HCT116 (cell line): Measurements from ENCODE around the gene DNAJC5G. TPM values are rescaled to one million over a fixed set of nuclear protein-coding genes. Genes with fewer than 3 reads are reported as not detected.

Experiments used
- ATAC-seq: fragments of 200-7000 bp; cut with Tn5 transposase; 2 replicates; pipeline ENCODE4 v1.9.1; 2020; ENCODE audit warnings: mild to moderate bottlenecking, moderate library complexity
- BruUV-seq: library from RNA; stranded (reverse); fragments of 400-500 nt; replicated peaks from 2 replicates; lab custom pipeline; 2021; lab: Mats Ljungman, UMichigan
- CTCF ChIA-PET: fragments of 300-600 bp; sonication (Branson Sonifier 250); formaldehyde crosslinking; loops from one replicate; lab custom pipeline; 2021; ENCODE audit warnings: antibody characterized with exemption; lab: Charles Lee
- POLR2A ChIA-PET: fragments of 300-600, 350-600 bp; sonication (Branson Sonifier 250); formaldehyde crosslinking; loops from one replicate; lab custom pipeline; 2021; ENCODE audit warnings: antibody characterized with exemption; lab: Charles Lee
- RAD21 ChIA-PET, 2 experiments: fragments of 300-600 bp; sonication (Branson Sonifier 250); formaldehyde crosslinking; loops; one replicate each; lab custom pipeline; 2023; ENCODE audit warnings: low total read pairs in 2 of 2; ENCODE audit not compliant: uncharacterized antibody in 2 of 2, unreplicated experiment in 2 of 2, low non-redundant PET in 1 of 2; lab: Charles Lee
- DNase-seq: peaks from one replicate; pipeline ENCODE4 v3.0.0-alpha.2; 2010; ENCODE audit warnings: low read depth, low spot score
- H2AFZ ChIP-seq: fragments of 200-600 bp; shearing (Covaris generic), sonication (generic); 2 replicates; pipeline ENCODE4 v1.6.1; 2017; ENCODE audit warnings: low read depth, mixed run types, mixed read lengths, antibody characterized with exemption, low read length; ENCODE audit not compliant: poor library complexity, severe bottlenecking
- H3K27ac ChIP-seq: 2 replicates; pipeline ENCODE4 v1.5.1; 2012; ENCODE audit warnings: low read depth, low read length
- H3K27me3 ChIP-seq: fragments of 200-600 bp; sonication (generic); 2 replicates; pipeline ENCODE4 v1.6.1; 2016; ENCODE audit warnings: mixed run types, low read length, mixed read lengths; ENCODE audit not compliant: insufficient read depth
- H3K36me3 ChIP-seq, 2 experiments: fragments of 200-500 bp in 1 of 2; fragments of 200-600 bp in 1 of 2; sonication (Bioruptor generic) in 1 of 2; sonication (generic) in 1 of 2; 2 replicates each; pipeline versions ENCODE4 v1.5.1 to v1.6.1; 2014 to 2016; ENCODE audit warnings: low read length in 2 of 2, inconsistent platforms in 1 of 2, mixed read lengths in 1 of 2, mixed run types in 1 of 2; ENCODE audit not compliant: insufficient read depth in 2 of 2, control insufficient read depth in 1 of 2
- H3K4me1 ChIP-seq, 2 experiments: fragments of 200-600 bp in 1 of 2; sonication (generic) in 1 of 2; 2 replicates each; pipeline versions ENCODE4 v1.5.1 to v1.6.1; 2012 to 2017; ENCODE audit warnings: low read length in 2 of 2, inconsistent platforms in 1 of 2, mild to moderate bottlenecking in 1 of 2, mixed read lengths in 1 of 2, mixed run types in 1 of 2, moderate library complexity in 1 of 2; ENCODE audit not compliant: insufficient read depth in 2 of 2, control insufficient read depth in 1 of 2
- H3K4me2 ChIP-seq: fragments of 200-600 bp; sonication (generic); 2 replicates; pipeline ENCODE4 v1.6.1; 2017; ENCODE audit warnings: mixed run types, low read length, mixed read lengths
- H3K4me3 ChIP-seq, 2 experiments: fragments of 200-600 bp in 1 of 2; sonication (generic) in 1 of 2; replicated peaks in 1 of 2; 2 replicates each; pipeline ENCODE4 v1.5.1; 2011 to 2016; ENCODE audit warnings: low read length in 2 of 2, control low read depth in 1 of 2, low read depth in 1 of 2, mild to moderate bottlenecking in 1 of 2, mixed read lengths in 1 of 2, mixed run types in 1 of 2
- H3K79me2 ChIP-seq: fragments of 200-600 bp; sonication (generic); 2 replicates; pipeline ENCODE4 v1.6.1; 2017; ENCODE audit warnings: mild to moderate bottlenecking, mixed run types, low read length, moderate library complexity, mixed read lengths; ENCODE audit not compliant: insufficient read depth
- H3K9ac ChIP-seq: fragments of 200-600 bp; sonication (generic); 2 replicates; pipeline ENCODE4 v1.6.1; 2016; ENCODE audit warnings: low read length, mixed read lengths
- H3K9me2 ChIP-seq: fragments of 200-600 bp; sonication (generic), shearing (Covaris generic); 2 replicates; pipeline ENCODE4 v1.6.1; 2017; ENCODE audit warnings: mixed run types, mild to moderate bottlenecking, moderate library complexity; ENCODE audit not compliant: insufficient read depth
- H3K9me3 ChIP-seq, 2 experiments: fragments of 200-500 bp in 1 of 2; fragments of 200-600 bp in 1 of 2; sonication (Bioruptor generic) in 1 of 2; sonication (generic) in 1 of 2; 2 replicates each; pipeline ENCODE4 v1.6.1; 2014 to 2017; ENCODE audit warnings: low read length in 2 of 2, mixed read lengths in 2 of 2, inconsistent platforms in 1 of 2, low read depth in 1 of 2, mild to moderate bottlenecking in 1 of 2, mixed run types in 1 of 2, moderate library complexity in 1 of 2; ENCODE audit not compliant: control insufficient read depth in 1 of 2, insufficient read depth in 1 of 2
- H4K20me1 ChIP-seq: fragments of 200-600 bp; sonication (generic), shearing (Covaris generic); 2 replicates; pipeline ENCODE4 v1.6.1; 2017; ENCODE audit warnings: mixed run types, mild to moderate bottlenecking, moderate library complexity; ENCODE audit not compliant: insufficient read depth
- EZH2phosphoT487 ChIP-seq: fragments of 200-600 bp; IDR thresholded peaks from 2 replicates; pipeline ENCODE4 v1.6.1; 2018; ENCODE audit warnings: antibody characterized with exemption, borderline replicate concordance
- POLR2AphosphoS5 ChIP-seq: IDR thresholded peaks from 2 replicates; pipeline ENCODE4 v1.6.1; 2011; ENCODE audit warnings: mild to moderate bottlenecking, low read depth, low read length, moderate library complexity
- SIN3A ChIP-seq: IDR thresholded peaks from 2 replicates; pipeline ENCODE4 v1.6.1; 2012; ENCODE audit warnings: low read depth
- SP1 ChIP-seq: IDR thresholded peaks from 2 replicates; pipeline ENCODE4 v1.6.1; 2012; ENCODE audit warnings: low read depth
- SRF ChIP-seq: IDR thresholded peaks from 2 replicates; pipeline ENCODE4 v1.6.1; 2012; ENCODE audit warnings: low read depth
- TCF7L2 ChIP-seq: IDR thresholded peaks from 2 replicates; pipeline ENCODE4 v1.7.0; 2011; ENCODE audit warnings: borderline replicate concordance, inconsistent platforms; ENCODE audit not compliant: insufficient read depth, insufficient read length; ENCODE audit errors: extremely low read depth
- ZFX ChIP-seq: fragments of 450-650 bp; IDR thresholded peaks from 2 replicates; pipeline ENCODE4 v1.6.1; 2017
- intact Hi-C: fragments of 100-400 bp; cut with micrococcal nuclease; formaldehyde crosslinking; loops from 2 replicates; pipeline ENCODE4 v1.10.0; 2022
- total RNA-seq: library from RNA; stranded (reverse); gene quantifications from one replicate; pipeline ENCODE4 v1.2.1, GENCODE V29; 2021; ENCODE audit not compliant: unreplicated experiment
- TF ChIP-seq, protein P1 (sequence below): IDR thresholded peaks from 2 replicates; pipeline ENCODE4 v1.6.1; 2012
- TF ChIP-seq, protein P2 (sequence below): IDR thresholded peaks from 2 replicates; pipeline ENCODE4 v1.6.1; 2011; ENCODE audit warnings: mild to moderate bottlenecking, low read length, moderate library complexity; ENCODE audit not compliant: insufficient replicate concordance; ENCODE audit errors: extremely low read depth
- TF ChIP-seq, protein P3 (sequence below), 3 experiments: fragments of 200-600 bp in 1 of 3; sonication (generic) in 1 of 3; IDR thresholded peaks in 2 of 3; conservative IDR thresholded peaks in 1 of 3; 2 replicates each; pipeline ENCODE4 v1.5.1; 2012 to 2017; ENCODE audit warnings: low read depth in 2 of 3, low read length in 2 of 3, antibody characterized with exemption in 1 of 3, borderline replicate concordance in 1 of 3, control low read depth in 1 of 3, mild to moderate bottlenecking in 1 of 3, mixed read lengths in 1 of 3, mixed run types in 1 of 3, moderate library complexity in 1 of 3; ENCODE audit not compliant: insufficient read depth in 1 of 3

DNAJC5G gene
- total RNA-seq, 1 experiment from 2014 or later, result 2.5 TPM

GRCh38 chr2:27264253-27264752 is 10.9 kb upstream of the DNAJC5G start:
- TF ChIP-seq EZH2phosphoT487, result no peak
- no peak for TF ChIP-seq SRF
- TF ChIP-seq, protein P1, sequence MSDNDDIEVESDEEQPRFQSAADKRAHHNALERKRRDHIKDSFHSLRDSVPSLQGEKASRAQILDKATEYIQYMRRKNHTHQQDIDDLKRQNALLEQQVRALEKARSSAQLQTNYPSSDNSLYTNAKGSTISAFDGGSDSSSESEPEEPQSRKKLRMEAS, result peak; percentile 58
- Histone ChIP-seq H3K36me3 (no peaks in the 10 kb centered on the region), H3K9me3 (no peaks in the 10 kb centered on the region), H3K4me3 (peak overlapping the region; percentile 52 to 84), H3K4me2 (peak overlapping the region; percentile 99), H3K79me2 (peaks cover 13% of the 10 kb centered on the region; the same call in 1 of the 2 replicates), H3K27me3 (peaks cover 13% of the 10 kb centered on the region; the same call in 1 of the 2 replicates), H3K9me2 (no peaks in the 10 kb centered on the region), H4K20me1 (no peaks in the 10 kb centered on the region), H3K9ac (peak overlapping the region; percentile 63), H2AFZ (peak overlapping the region; percentile 77), H3K27ac (peak overlapping the region; percentile 45; the same call in 1 of the 2 replicates), H3K4me1 (peaks cover 19 to 37% of the 10 kb centered on the region in 2 experiments)
- BruUV-seq, result no TSS peak
- ChIA-PET POLR2A (interaction anchor here (1.1 to 1.8 kb wide), 4 partner anchors 8 to 183 kb away, joined by 3 to 6 read pairs (median 3); partner anchors contain the start of gene PREB), RAD21 (interaction anchor here in 1 of 2 experiments (0.9 kb wide), 1 partner anchor 16 kb away, joined by 3 read pairs; no protein-coding TSS in a partner anchor), CTCF (interaction anchor here (1.8 to 4.0 kb wide), 3 partner anchors 16 to 39 kb away, joined by 5 to 22 read pairs (median 6); no protein-coding TSS in a partner anchor)
- intact Hi-C loops, result loop anchor here (5.0 kb wide), 1 partner anchor 58 kb away; the partner anchor contains the start of gene MPV17
- no peak for DNase-seq
- peak; percentile 47 for ATAC-seq

DNA sequence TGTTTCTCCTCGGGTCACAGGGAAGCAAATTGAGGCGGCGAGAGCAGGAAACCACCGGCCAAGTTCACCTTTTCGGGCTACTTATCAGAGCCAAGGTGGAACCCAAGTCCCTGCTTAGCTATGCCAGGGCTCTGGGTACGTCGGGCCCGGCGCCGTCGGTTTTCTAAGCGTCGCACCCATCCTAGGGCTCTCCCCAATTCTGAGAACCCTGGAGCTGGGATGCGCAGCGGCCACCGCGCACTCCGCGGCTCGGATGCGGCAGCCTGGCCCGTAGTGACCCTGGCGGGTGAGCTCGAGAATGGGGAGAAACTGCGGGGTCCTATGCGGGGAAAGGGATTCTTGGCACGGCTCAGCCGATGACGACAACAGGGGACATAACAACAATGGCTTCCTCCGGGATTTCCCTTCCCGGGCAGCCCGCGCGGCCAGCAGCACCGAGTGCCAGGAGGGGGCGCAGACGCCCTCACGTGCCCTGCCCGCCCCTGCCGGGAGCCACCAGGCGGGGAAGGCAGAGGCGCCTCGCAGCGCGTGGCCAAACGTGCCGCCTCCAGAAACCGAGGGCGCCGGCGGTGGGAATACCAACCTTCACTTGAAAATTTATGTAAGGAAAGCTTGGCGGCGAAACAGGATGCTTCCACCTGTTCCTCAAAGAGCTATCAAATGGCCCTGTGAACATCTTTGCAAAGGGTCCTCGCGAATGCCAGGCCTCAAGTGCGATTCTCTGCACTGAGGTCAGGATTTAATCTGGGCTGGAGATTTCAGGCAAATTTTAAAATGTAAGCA is 10.3 kb upstream of the DNAJC5G start:
- peak; percentile 54 for DNase-seq
- H3K9me3 ChIP-seq, result no peaks in the 10 kb centered on the region
- H2AFZ ChIP-seq, result peak overlapping the region; percentile 77
- no peaks in the 10 kb centered on the region for H4K20me1 ChIP-seq
- no peaks in the 10 kb centered on the region for H3K9me2 ChIP-seq
- peaks cover 19 to 37% of the 10 kb centered on the region in 2 experiments for H3K4me1 ChIP-seq
- peaks cover 13% of the 10 kb centered on the region; the same call in 1 of the 2 replicates for H3K27me3 ChIP-seq
- H3K79me2 ChIP-seq, result peaks cover 8% of the 10 kb centered on the region; the same call in 1 of the 2 replicates
- H3K4me2 ChIP-seq, result peak overlapping the region; percentile 99
- H3K36me3 ChIP-seq, result no peaks in the 10 kb centered on the region
- intact Hi-C loops, result loop anchor here (5.0 kb wide), 2 partner anchors 37 to 57 kb away; partner anchors contain the start of gene MPV17
- H3K4me3 ChIP-seq, result peak overlapping the region; percentile 52 to 84
- peak; percentile 69 for ATAC-seq
- ChIA-PET POLR2A (interaction anchor here (0.7 to 1.7 kb wide), 5 partner anchors 14 to 184 kb away, joined by 3 to 4 read pairs (median 3); partner anchors contain the start of gene PREB), RAD21 (interaction anchor here in 1 of 2 experiments (0.9 kb wide), 1 partner anchor 15 kb away, joined by 3 read pairs; no protein-coding TSS in a partner anchor), CTCF (interaction anchor here (0.7 to 4.0 kb wide), 7 partner anchors 11 to 178 kb away, joined by 3 to 22 read pairs (median 5); partner anchors contain the start of genes DNAJC5G and KHK)
- H3K27ac ChIP-seq, result peak overlapping the region; percentile 45; the same call in 1 of the 2 replicates
- TSS peak; percentile 34 for BruUV-seq
- H3K9ac ChIP-seq, result peak overlapping the region; percentile 63
- TF ChIP-seq ZFX (peak; percentile 40; the same call in 1 of the 2 replicates), TCF7L2 (peak; percentile 11), POLR2AphosphoS5 (peak; percentile 56; the same call in 1 of the 2 replicates), SP1 (no peak), SIN3A (no peak)
- TF ChIP-seq, protein P2, sequence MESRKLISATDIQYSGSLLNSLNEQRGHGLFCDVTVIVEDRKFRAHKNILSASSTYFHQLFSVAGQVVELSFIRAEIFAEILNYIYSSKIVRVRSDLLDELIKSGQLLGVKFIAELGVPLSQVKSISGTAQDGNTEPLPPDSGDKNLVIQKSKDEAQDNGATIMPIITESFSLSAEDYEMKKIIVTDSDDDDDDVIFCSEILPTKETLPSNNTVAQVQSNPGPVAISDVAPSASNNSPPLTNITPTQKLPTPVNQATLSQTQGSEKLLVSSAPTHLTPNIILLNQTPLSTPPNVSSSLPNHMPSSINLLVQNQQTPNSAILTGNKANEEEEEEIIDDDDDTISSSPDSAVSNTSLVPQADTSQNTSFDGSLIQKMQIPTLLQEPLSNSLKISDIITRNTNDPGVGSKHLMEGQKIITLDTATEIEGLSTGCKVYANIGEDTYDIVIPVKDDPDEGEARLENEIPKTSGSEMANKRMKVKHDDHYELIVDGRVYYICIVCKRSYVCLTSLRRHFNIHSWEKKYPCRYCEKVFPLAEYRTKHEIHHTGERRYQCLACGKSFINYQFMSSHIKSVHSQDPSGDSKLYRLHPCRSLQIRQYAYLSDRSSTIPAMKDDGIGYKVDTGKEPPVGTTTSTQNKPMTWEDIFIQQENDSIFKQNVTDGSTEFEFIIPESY, result peak; percentile 46
- TF ChIP-seq, protein P1, result peak; percentile 100
- TF ChIP-seq, protein P3, sequence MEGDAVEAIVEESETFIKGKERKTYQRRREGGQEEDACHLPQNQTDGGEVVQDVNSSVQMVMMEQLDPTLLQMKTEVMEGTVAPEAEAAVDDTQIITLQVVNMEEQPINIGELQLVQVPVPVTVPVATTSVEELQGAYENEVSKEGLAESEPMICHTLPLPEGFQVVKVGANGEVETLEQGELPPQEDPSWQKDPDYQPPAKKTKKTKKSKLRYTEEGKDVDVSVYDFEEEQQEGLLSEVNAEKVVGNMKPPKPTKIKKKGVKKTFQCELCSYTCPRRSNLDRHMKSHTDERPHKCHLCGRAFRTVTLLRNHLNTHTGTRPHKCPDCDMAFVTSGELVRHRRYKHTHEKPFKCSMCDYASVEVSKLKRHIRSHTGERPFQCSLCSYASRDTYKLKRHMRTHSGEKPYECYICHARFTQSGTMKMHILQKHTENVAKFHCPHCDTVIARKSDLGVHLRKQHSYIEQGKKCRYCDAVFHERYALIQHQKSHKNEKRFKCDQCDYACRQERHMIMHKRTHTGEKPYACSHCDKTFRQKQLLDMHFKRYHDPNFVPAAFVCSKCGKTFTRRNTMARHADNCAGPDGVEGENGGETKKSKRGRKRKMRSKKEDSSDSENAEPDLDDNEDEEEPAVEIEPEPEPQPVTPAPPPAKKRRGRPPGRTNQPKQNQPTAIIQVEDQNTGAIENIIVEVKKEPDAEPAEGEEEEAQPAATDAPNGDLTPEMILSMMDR (IDR thresholded peaks at IDR 0.05 in 2 of 3, conservative IDR thresholded peaks at IDR 0.05 in 1 of 3; ENCODE audit: borderline replicate concordance in 1 of 3, insufficient read depth in 1 of 3, low read depth in 2 of 3, low read length in 2 of 3), result peak; percentile 68 to 72 (median 70); a peak in 5 of 6 replicates
